Activated CD4-positive, CD25-positive, alpha-beta regulatory T cell treated with anti-CD3 and anti-CD28 coated beads, Interleukin-2, amount 50 U/mL, for 72 hours (primary cell): ENCODE measurements around the gene PHF10.
"Not testable (repeated sequence)": the region's sequence is repeated elsewhere in the genome, so short reads cannot be mapped to it uniquely, and the experiment has no call there.

Source experiments
- DNase-seq: peaks from one replicate; pipeline ENCODE4 v3.0.0; 2021

Gene PHF10

GRCh38 chr6:169724494-169725124 is at the start of gene PHF10:
Gene PHF10 (minus strand): TSS chr6:169724500. CDS start chr6:169723931, 569 bp downstream.
- peak; percentile 62 for DNase-seq

GRCh38 chr6:169766921-169767736 is 42.8 kb upstream of the PHF10 start:
- no peak for DNase-seq

- DNase-seq = no peak
Measured at GRCh38 chr6:169766232-169766631, 41.9 kb upstream of the PHF10 start.

GRCh38 chr6:169765789-169766188 is 41.5 kb upstream of the PHF10 start:
- not testable (repeated sequence) for DNase-seq

- DNase-seq = no peak
Measured at GRCh38 chr6:169763881-169764280, 39.6 kb upstream of the PHF10 start.

- no peak for DNase-seq
Measured at GRCh38 chr6:169763308-169763707, 39.0 kb upstream of the PHF10 start.

GRCh38 chr6:169755162-169755561 is 30.9 kb upstream of the PHF10 start:
- DNase-seq = no peak

- no peak for DNase-seq
Measured at GRCh38 chr6:169752074-169752623, 27.8 kb upstream of the PHF10 start.

- peak; percentile 93 for DNase-seq
Measured at GRCh38 chr6:169751242-169752073, 27.2 kb upstream of the PHF10 start, which contains the start of the genes DYNLT2 and ERMARD. Gene DYNLT2 (minus strand): TSS chr6:169751572. CDS start chr6:169751458, 114 bp downstream. Gene ERMARD (plus strand): TSS chr6:169751622. CDS start chr6:169751658, 36 bp downstream.

GRCh38 chr6:169746556-169746955 is 22.3 kb upstream of the PHF10 start:
- no peak for DNase-seq

GRCh38 chr6:169745405-169745804 is 21.1 kb upstream of the PHF10 start:
- no peak for DNase-seq

- no peak for DNase-seq
Measured at GRCh38 chr6:169741344-169741743, 17.0 kb upstream of the PHF10 start.

GRCh38 chr6:169738976-169739529 is 14.8 kb upstream of the PHF10 start:
- no peak for DNase-seq

- no peak for DNase-seq
Measured at GRCh38 chr6:169738204-169738975, 14.1 kb upstream of the PHF10 start.

GRCh38 chr6:169729961-169730360 is 5.7 kb upstream of the PHF10 start:
- no peak for DNase-seq

GRCh38 chr6:169726963-169727362 is 2.7 kb upstream of the PHF10 start:
- no peak for DNase-seq

GRCh38 chr6:169726049-169726400 is 1.7 kb upstream of the PHF10 start:
- DNase-seq = no peak

- peak; percentile 34 for DNase-seq
Measured at GRCh38 chr6:169725125-169726048, 1.1 kb upstream of the PHF10 start.

- DNase-seq = peak; percentile 52
Measured at GRCh38 chr6:169723991-169724493, 258 bp downstream of the PHF10 start.

- peak; percentile 73 for DNase-seq
Measured at GRCh38 chr6:169723200-169723909, 945 bp downstream of the PHF10 start.
